ENCODE results near the gene ATG7. TPM values are rescaled to one million over a fixed set of nuclear protein-coding genes. Genes with fewer than 3 reads are reported as not detected.

ATG7 gene
- polyA plus RNA-seq, 1 donor, result 16.6 TPM

DNA sequence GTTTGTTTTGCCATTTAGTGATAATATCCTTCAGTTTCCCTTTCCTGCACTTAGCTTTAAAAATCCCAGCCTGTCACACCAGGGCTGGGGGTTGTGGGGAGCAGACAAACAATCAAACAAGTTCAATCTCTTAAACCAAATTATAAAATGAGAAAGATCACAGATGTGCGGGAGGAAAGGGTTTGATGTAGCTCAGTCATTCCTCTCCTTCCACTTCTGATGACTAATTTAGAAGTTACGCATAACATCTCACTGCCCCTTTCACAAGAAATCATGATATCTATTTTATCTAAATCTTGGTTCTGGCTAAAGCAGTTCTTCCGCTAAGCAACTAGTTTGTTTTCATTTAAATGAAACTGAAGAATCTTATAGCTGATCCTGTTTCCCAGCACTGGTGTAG, 34.1 kb upstream of the ATG7 start:
- no peak for DNase-seq
- Histone ChIP-seq H3K4me1 (ENCODE audit: control insufficient read depth, insufficient read depth, low read length) (no peaks in the 10 kb centered on the region), H3K27me3 (ENCODE audit: control insufficient read depth, insufficient read depth, low read length) (peaks cover 2% of the 10 kb centered on the region), H3K9me3 (ENCODE audit: control insufficient read depth, low read depth, low read length) (no peaks in the 10 kb centered on the region), H3K27ac (ENCODE audit: low read length) (no peak overlapping the region), H3K36me3 (ENCODE audit: control insufficient read depth, insufficient read depth, low read length) (no peaks in the 10 kb centered on the region), H3K4me3 (ENCODE audit: low read length) (no peak overlapping the region)
- 70% methylated on average over 2 of the region's 3 CpGs for WGBS (ENCODE audit: insufficient coverage, low lambda C conversion rate)

GRCh38 chr3:11238880-11239279, 33.3 kb upstream of the ATG7 start:
- no peak for DNase-seq
- WGBS (ENCODE audit: insufficient coverage, low lambda C conversion rate), result 50% methylated on average over 1 of the region's 1 CpG
- Histone ChIP-seq H3K9me3 (ENCODE audit: control insufficient read depth, low read depth, low read length) (no peaks in the 10 kb centered on the region), H3K4me1 (ENCODE audit: control insufficient read depth, insufficient read depth, low read length) (no peaks in the 10 kb centered on the region), H3K36me3 (ENCODE audit: control insufficient read depth, insufficient read depth, low read length) (no peaks in the 10 kb centered on the region), H3K27me3 (ENCODE audit: control insufficient read depth, insufficient read depth, low read length) (no peaks in the 10 kb centered on the region), H3K27ac (ENCODE audit: low read length) (no peak overlapping the region), H3K4me3 (ENCODE audit: low read length) (no peak overlapping the region)

- Histone ChIP-seq H3K9me3 (ENCODE audit: control insufficient read depth, low read depth, low read length) (no peaks in the 10 kb centered on the region), H3K36me3 (ENCODE audit: control insufficient read depth, insufficient read depth, low read length) (no peaks in the 10 kb centered on the region), H3K27me3 (ENCODE audit: control insufficient read depth, insufficient read depth, low read length) (no peaks in the 10 kb centered on the region), H3K4me1 (ENCODE audit: control insufficient read depth, insufficient read depth, low read length) (no peaks in the 10 kb centered on the region), H3K4me3 (ENCODE audit: low read length) (no peak overlapping the region), H3K27ac (ENCODE audit: low read length) (no peak overlapping the region)
- WGBS (ENCODE audit: insufficient coverage, low lambda C conversion rate), result no CpG with 5 or more reads among the region's 1 CpG
- DNase-seq, result no peak
Measured at GRCh38 chr3:11239796-11240195, 32.4 kb upstream of the ATG7 start.

- 100% methylated on average over 1 of the region's 1 CpG for WGBS (ENCODE audit: insufficient coverage, low lambda C conversion rate)
Measured at GRCh38 chr3:11240496-11240895, 31.7 kb upstream of the ATG7 start.

GRCh38 chr3:11244121-11244677, 28.0 kb upstream of the ATG7 start:
- H3K9me3 ChIP-seq (ENCODE audit: control insufficient read depth, low read depth, low read length), result no peaks in the 10 kb centered on the region
- no peak for DNase-seq
- no peak overlapping the region for H3K27ac ChIP-seq (ENCODE audit: low read length)
- no peaks in the 10 kb centered on the region for H3K36me3 ChIP-seq (ENCODE audit: control insufficient read depth, insufficient read depth, low read length)
- no peaks in the 10 kb centered on the region for H3K27me3 ChIP-seq (ENCODE audit: control insufficient read depth, insufficient read depth, low read length)
- H3K4me1 ChIP-seq (ENCODE audit: control insufficient read depth, insufficient read depth, low read length), result no peaks in the 10 kb centered on the region
- no peak overlapping the region for H3K4me3 ChIP-seq (ENCODE audit: low read length)
- no CpG with 5 or more reads among the region's 1 CpG for WGBS (ENCODE audit: insufficient coverage, low lambda C conversion rate)

More at GRCh38 chr3:11240496-11240895, 31.7 kb upstream of the ATG7 start:
- Histone ChIP-seq H3K36me3 (ENCODE audit: control insufficient read depth, insufficient read depth, low read length) (no peaks in the 10 kb centered on the region), H3K4me1 (ENCODE audit: control insufficient read depth, insufficient read depth, low read length) (no peaks in the 10 kb centered on the region), H3K27ac (ENCODE audit: low read length) (no peak overlapping the region), H3K4me3 (ENCODE audit: low read length) (no peak overlapping the region), H3K27me3 (ENCODE audit: control insufficient read depth, insufficient read depth, low read length) (no peaks in the 10 kb centered on the region), H3K9me3 (ENCODE audit: control insufficient read depth, low read depth, low read length) (no peaks in the 10 kb centered on the region)
- no peak for DNase-seq

DNA sequence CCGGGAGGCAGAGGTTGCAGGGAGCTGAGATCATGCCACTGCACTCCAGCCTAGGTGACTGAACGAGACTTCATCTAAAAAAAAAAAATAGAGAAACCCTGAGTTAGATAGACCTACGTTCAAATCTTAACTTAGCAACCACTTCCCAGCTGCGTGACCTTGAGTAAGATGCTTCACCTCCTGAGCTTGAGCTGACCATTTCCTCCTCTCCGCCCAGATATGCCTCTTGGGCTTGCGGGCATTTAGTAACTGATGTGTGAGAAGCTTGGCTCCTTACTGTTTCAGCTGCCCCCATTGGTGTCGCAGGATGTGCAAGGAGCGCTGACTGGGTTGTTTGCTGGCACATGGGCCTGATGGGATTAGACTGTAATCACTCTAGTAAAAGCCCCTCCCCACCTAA, 26.9 kb upstream of the ATG7 start:
- no CpG with 5 or more reads among the region's 8 CpGs for WGBS (ENCODE audit: insufficient coverage, low lambda C conversion rate)
- Histone ChIP-seq H3K27me3 (ENCODE audit: control insufficient read depth, insufficient read depth, low read length) (no peaks in the 10 kb centered on the region), H3K9me3 (ENCODE audit: control insufficient read depth, low read depth, low read length) (no peaks in the 10 kb centered on the region), H3K4me1 (ENCODE audit: control insufficient read depth, insufficient read depth, low read length) (no peaks in the 10 kb centered on the region), H3K4me3 (ENCODE audit: low read length) (no peak overlapping the region), H3K27ac (ENCODE audit: low read length) (no peak overlapping the region), H3K36me3 (ENCODE audit: control insufficient read depth, insufficient read depth, low read length) (no peaks in the 10 kb centered on the region)
- DNase-seq, result no peak

GRCh38 chr3:11245827-11246662, 26.2 kb upstream of the ATG7 start:
- Histone ChIP-seq H3K4me3 (ENCODE audit: low read length) (no peak overlapping the region), H3K27ac (ENCODE audit: low read length) (no peak overlapping the region), H3K4me1 (ENCODE audit: control insufficient read depth, insufficient read depth, low read length) (no peaks in the 10 kb centered on the region), H3K9me3 (ENCODE audit: control insufficient read depth, low read depth, low read length) (no peaks in the 10 kb centered on the region), H3K27me3 (ENCODE audit: control insufficient read depth, insufficient read depth, low read length) (no peaks in the 10 kb centered on the region), H3K36me3 (ENCODE audit: control insufficient read depth, insufficient read depth, low read length) (no peaks in the 10 kb centered on the region)
- DNase-seq, result no peak
- 67% methylated on average over 1 of the region's 6 CpGs for WGBS (ENCODE audit: insufficient coverage, low lambda C conversion rate)

GRCh38 chr3:11246663-11246970, 25.6 kb upstream of the ATG7 start:
- no peak overlapping the region for H3K27ac ChIP-seq (ENCODE audit: low read length)
- H3K4me1 ChIP-seq (ENCODE audit: control insufficient read depth, insufficient read depth, low read length), result no peaks in the 10 kb centered on the region
- no peaks in the 10 kb centered on the region for H3K36me3 ChIP-seq (ENCODE audit: control insufficient read depth, insufficient read depth, low read length)
- DNase-seq, result no peak
- H3K27me3 ChIP-seq (ENCODE audit: control insufficient read depth, insufficient read depth, low read length), result no peaks in the 10 kb centered on the region
- 100% methylated on average over 1 of the region's 2 CpGs for WGBS (ENCODE audit: insufficient coverage, low lambda C conversion rate)
- no peak overlapping the region for H3K4me3 ChIP-seq (ENCODE audit: low read length)
- no peaks in the 10 kb centered on the region for H3K9me3 ChIP-seq (ENCODE audit: control insufficient read depth, low read depth, low read length)

GRCh38 chr3:11247362-11247761, 24.8 kb upstream of the ATG7 start:
- WGBS (ENCODE audit: insufficient coverage, low lambda C conversion rate), result 38% methylated on average over 4 of the region's 8 CpGs
- H3K9me3 ChIP-seq (ENCODE audit: control insufficient read depth, low read depth, low read length), result no peaks in the 10 kb centered on the region
- H3K27ac ChIP-seq (ENCODE audit: low read length), result no peak overlapping the region
- no peaks in the 10 kb centered on the region for H3K4me1 ChIP-seq (ENCODE audit: control insufficient read depth, insufficient read depth, low read length)
- H3K4me3 ChIP-seq (ENCODE audit: low read length), result no peak overlapping the region
- no peaks in the 10 kb centered on the region for H3K36me3 ChIP-seq (ENCODE audit: control insufficient read depth, insufficient read depth, low read length)
- DNase-seq, result peak in 1 of 2 donors; percentile 16
- H3K27me3 ChIP-seq (ENCODE audit: control insufficient read depth, insufficient read depth, low read length), result peaks cover 1% of the 10 kb centered on the region

DNA sequence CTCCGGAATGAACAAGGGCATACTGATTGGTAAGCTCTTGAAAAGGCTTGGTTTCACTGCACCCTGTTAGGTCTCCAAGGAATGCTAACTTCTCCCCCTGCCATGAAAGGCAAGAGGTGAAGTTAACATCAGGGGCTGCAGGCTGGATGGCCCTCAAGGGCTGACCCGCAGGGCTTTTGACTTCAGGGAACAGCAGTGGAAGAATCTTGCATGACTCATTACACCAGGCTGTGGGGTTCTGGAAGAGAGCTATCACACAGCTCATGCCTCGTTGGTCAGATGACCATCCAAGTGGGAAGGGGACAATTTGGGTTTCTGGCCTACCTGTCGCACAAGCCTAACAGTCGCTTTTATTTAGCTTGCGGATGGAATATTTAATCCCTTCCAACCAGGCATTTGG, 23.6 kb upstream of the ATG7 start:
- Histone ChIP-seq H3K27ac (ENCODE audit: low read length) (no peak overlapping the region), H3K4me3 (ENCODE audit: low read length) (no peak overlapping the region), H3K4me1 (ENCODE audit: control insufficient read depth, insufficient read depth, low read length) (no peaks in the 10 kb centered on the region), H3K36me3 (ENCODE audit: control insufficient read depth, insufficient read depth, low read length) (no peaks in the 10 kb centered on the region), H3K27me3 (ENCODE audit: control insufficient read depth, insufficient read depth, low read length) (peaks cover 3% of the 10 kb centered on the region), H3K9me3 (ENCODE audit: control insufficient read depth, low read depth, low read length) (no peaks in the 10 kb centered on the region)
- DNase-seq, result no peak
- no CpG with 5 or more reads among the region's 6 CpGs for WGBS (ENCODE audit: insufficient coverage, low lambda C conversion rate)

Data from large intestine (tissue), 3 donors.